ENCODE measurements around the gene OR10H1. TPM values are rescaled to one million over a fixed set of nuclear protein-coding genes. Genes with fewer than 3 reads are reported as not detected.

Gene OR10H1
- total and polyA plus RNA-seq, 9 of the 15 experiments (the other 6 are each of a cell fraction or from before 2014, with no cell fraction given): not detected

DNA sequence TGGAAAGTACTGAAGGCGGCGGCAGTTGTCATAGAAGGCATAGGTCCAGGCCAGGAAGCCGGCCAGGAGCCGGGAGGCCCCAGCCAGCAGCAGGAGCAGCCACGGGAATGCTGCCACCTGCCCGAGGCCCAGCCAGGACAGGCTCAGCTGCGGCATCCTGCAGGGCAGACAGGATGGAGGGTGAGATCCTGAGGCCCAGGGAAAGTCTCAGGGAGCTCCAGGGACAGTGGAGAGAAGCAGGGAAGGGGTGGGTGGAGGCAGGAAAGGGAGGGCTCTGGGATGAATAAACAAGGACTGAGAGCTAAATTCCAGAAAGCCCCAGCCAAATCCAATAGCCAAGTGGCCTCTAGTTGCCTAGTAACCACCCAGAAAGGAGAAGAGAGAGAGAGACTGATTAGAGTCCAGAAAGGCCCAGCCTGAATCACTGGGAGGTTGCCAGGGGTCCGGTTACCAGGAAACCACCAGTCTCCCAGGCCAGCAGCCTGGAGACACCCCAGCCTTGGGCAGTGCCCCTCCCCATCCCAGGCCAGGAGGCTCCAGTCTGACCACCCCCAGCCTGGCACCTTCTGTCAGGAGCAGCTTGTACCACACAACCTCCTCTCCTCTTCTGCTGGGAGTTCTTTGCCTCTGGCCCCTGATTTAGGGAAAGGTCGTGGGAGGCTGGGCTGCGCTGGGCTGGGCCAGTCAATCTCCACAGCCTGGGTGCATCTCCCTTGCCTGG, 35.5 kb downstream of the OR10H1 start:
- H3K36me3 ChIP-seq (ENCODE audit: control insufficient read depth, insufficient read depth, low read length): no peaks in the 10 kb centered on the region
- 6% methylated on average over 9 of the region's 10 CpGs for WGBS (ENCODE audit: insufficient coverage, low coverage, missing lambda C conversion rate)
- H3K9me1 ChIP-seq (ENCODE audit: control insufficient read depth, insufficient read depth, low read length): no peaks in the 10 kb centered on the region
- ATAC-seq (no peak), FAIRE-seq (no peak), DNase-seq (ENCODE audit: extremely low read depth in 1 of 4, low spot score in 3 of 4) (no peak)
- no peak overlapping the region for H2AFZ ChIP-seq (ENCODE audit: low read depth, low read length)
- no peaks in the 10 kb centered on the region for H3K79me2 ChIP-seq (ENCODE audit: control insufficient read depth, insufficient read depth, low read length)
- H3K9ac ChIP-seq (ENCODE audit: insufficient read depth in 1 of 2, low read depth in 2 of 2, low read length in 2 of 2): no peak overlapping the region
- H3K4me1 ChIP-seq (replicated peaks in 1 of 2; ENCODE audit: control insufficient read depth in 2 of 2, insufficient read depth in 2 of 2, low read length in 2 of 2): no peaks in the 10 kb centered on the region; a peak in 1 of 5 replicates
- H3K4me2 ChIP-seq (ENCODE audit: insufficient read depth, low read length): no peak overlapping the region
- H3K27ac ChIP-seq (ENCODE audit: extremely low read depth, low read depth, low read length): no peak overlapping the region
- no peaks in the 10 kb centered on the region; a peak in 1 of 5 replicates for H3K27me3 ChIP-seq (ENCODE audit: control insufficient read depth in 2 of 2, insufficient read depth in 2 of 2, low read length in 2 of 2)
- no peaks in the 10 kb centered on the region; the same call in 1 of the 2 replicates for H4K20me1 ChIP-seq (replicated peaks; ENCODE audit: control insufficient read depth, insufficient read depth, low read length)
- ChIA-PET CTCF (ENCODE audit: low intra/inter-chr PET ratio) (no interaction called here), POLR2A (interaction anchor here (0.6 kb wide), 1 partner anchor 71 kb away, joined by 3 read pairs; no protein-coding TSS in a partner anchor)
- BruUV-seq (replicated peaks): no TSS peak
- H3K4me3 ChIP-seq: no peak overlapping the region
- H3K9me3 ChIP-seq (replicated peaks; ENCODE audit: control insufficient read depth, insufficient read depth, low read depth, low read length): no peaks in the 10 kb centered on the region
- intact Hi-C loops (cut with micrococcal nuclease) (no loop called here), in situ Hi-C loops (cut with MboI) (loop anchor here (5.0 kb wide), 1 partner anchor 103 kb away; no protein-coding TSS in a partner anchor)
- TF ChIP-seq ZNF316 (IDR thresholded peaks at IDR 0.05): no peak
- TF ChIP-seq, protein P1, sequence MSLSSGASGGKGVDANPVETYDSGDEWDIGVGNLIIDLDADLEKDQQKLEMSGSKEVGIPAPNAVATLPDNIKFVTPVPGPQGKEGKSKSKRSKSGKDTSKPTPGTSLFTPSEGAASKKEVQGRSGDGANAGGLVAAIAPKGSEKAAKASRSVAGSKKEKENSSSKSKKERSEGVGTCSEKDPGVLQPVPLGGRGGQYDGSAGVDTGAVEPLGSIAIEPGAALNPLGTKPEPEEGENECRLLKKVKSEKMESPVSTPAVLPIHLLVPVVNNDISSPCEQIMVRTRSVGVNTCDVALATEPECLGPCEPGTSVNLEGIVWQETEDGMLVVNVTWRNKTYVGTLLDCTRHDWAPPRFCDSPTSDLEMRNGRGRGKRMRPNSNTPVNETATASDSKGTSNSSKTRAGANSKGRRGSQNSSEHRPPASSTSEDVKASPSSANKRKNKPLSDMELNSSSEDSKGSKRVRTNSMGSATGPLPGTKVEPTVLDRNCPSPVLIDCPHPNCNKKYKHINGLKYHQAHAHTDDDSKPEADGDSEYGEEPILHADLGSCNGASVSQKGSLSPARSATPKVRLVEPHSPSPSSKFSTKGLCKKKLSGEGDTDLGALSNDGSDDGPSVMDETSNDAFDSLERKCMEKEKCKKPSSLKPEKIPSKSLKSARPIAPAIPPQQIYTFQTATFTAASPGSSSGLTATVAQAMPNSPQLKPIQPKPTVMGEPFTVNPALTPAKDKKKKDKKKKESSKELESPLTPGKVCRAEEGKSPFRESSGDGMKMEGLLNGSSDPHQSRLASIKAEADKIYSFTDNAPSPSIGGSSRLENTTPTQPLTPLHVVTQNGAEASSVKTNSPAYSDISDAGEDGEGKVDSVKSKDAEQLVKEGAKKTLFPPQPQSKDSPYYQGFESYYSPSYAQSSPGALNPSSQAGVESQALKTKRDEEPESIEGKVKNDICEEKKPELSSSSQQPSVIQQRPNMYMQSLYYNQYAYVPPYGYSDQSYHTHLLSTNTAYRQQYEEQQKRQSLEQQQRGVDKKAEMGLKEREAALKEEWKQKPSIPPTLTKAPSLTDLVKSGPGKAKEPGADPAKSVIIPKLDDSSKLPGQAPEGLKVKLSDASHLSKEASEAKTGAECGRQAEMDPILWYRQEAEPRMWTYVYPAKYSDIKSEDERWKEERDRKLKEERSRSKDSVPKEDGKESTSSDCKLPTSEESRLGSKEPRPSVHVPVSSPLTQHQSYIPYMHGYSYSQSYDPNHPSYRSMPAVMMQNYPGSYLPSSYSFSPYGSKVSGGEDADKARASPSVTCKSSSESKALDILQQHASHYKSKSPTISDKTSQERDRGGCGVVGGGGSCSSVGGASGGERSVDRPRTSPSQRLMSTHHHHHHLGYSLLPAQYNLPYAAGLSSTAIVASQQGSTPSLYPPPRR (CRISPR knock-in tag; IDR thresholded peaks at IDR 0.05; ENCODE audit: borderline replicate concordance): no peak
- TF ChIP-seq RFX1 (IDR thresholded peaks at IDR 0.05): peak; percentile 61
